ACHN (cell line): ENCODE measurements around the gene OR5K1.
A peak's percentile ranks its signal among the peaks of the same experiment; 100 is the strongest.

Experiments used
- DNase-seq: peaks from one replicate; pipeline ENCODE4 v3.0.0-alpha.2; 2015
- in situ Hi-C: cut with HindIII; loops from 2 replicates; pipeline ENCODE4 v1.10.0; 2017; ENCODE audit warnings: low sequenced_read_pairs, low pct_ligation_motif_present, low pct_unique_long_range_greater_than_20kb

OR5K1 gene

GRCh38 chr3:98512576-98512975 is 49.6 kb downstream of the OR5K1 start:
- in situ Hi-C loops: no loop called here

GRCh38 chr3:98513091-98513511 is 50.1 kb downstream of the OR5K1 start:
- DNase-seq: no peak
- in situ Hi-C loops: no loop called here

More at GRCh38 chr3:98512576-98512975, 49.6 kb downstream of the OR5K1 start:
- no peak for DNase-seq

- no peak for DNase-seq
- in situ Hi-C loops: no loop called here
Measured at GRCh38 chr3:98513736-98514135, 50.7 kb downstream of the OR5K1 start.

DNA sequence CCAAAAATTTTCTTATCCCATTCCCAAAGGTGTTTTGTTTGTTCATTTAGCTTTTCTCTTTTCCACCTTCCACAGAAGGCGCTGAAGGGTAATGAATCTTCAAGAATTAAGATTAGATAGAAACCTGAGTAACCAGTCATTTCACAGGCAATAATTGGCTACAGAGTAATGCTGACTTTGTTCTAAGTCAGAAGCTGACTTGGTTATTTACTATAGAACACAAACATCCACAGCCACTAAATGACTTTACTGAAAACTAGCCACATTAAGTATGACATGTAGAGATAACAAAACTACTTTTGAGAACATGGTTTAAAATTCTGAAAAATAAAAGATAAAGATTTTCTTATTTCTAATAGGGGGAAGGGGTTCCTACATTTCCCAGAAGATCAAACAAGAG is 51.9 kb downstream of the OR5K1 start:
- DNase-seq: no peak
- in situ Hi-C loops: no loop called here

GRCh38 chr3:98518816-98519215 is 55.8 kb downstream of the OR5K1 start:
- DNase-seq: no peak
- in situ Hi-C loops: no loop called here

GRCh38 chr3:98519351-98519750 is 56.4 kb downstream of the OR5K1 start:
- DNase-seq: no peak
- in situ Hi-C loops: no loop called here

DNA sequence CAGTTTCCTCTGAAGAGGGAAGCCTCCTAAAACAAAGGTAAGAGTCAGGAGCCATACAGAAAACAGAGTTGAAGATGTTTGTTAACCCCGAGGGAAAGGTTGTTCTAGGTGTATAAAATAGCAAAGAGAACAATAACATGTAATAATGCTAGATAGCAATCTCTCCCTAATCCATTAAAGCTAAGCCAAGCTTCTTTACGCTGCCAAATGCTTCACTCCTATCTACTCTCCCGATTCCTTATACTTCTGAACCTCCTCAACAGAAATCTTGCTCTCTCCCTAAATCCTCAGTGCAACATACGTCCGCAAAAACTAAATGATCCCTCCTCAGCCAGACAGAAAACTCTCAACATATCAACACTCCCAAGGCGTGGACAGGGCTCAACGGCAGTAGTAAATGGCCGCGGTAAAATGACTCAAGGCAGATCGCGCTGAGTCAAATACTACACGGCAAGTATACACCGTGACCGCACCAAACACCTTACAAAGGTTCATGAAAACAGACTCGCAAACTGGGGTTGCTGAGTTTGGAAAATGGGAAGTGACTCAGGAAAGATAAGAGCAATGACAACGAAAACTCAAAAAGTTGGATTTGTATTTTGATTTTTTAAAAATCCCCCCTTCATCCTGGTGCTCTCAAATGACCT is 59.0 kb downstream of the OR5K1 start:
- peak; percentile 75 for DNase-seq
- in situ Hi-C loops: no loop called here
